Neuronal stem cell (in vitro differentiated cells): ENCODE data around the gene PCBP3.

Source experiments
- DNase-seq: peaks from one replicate; pipeline ENCODE4 v3.0.0-alpha.2; 2013; ENCODE audit warnings: low spot score
- H2AFZ ChIP-seq: one replicate; pipeline ENCODE4 v1.6.1; 2013; ENCODE audit warnings: mild to moderate bottlenecking, low read length, inconsistent platforms
- H2AK5ac ChIP-seq: 2 replicates; pipeline ENCODE4 v1.6.1; 2013; ENCODE audit warnings: low read depth, mild to moderate bottlenecking, inconsistent platforms, low read length, moderate library complexity, mixed read lengths
- H2BK120ac ChIP-seq: 2 replicates; pipeline ENCODE4 v1.6.1; 2013; ENCODE audit warnings: low read depth, mild to moderate bottlenecking, inconsistent platforms, low read length, moderate library complexity, mixed read lengths
- H2BK12ac ChIP-seq: one replicate; pipeline ENCODE4 v1.6.1; 2013; ENCODE audit warnings: low read length, inconsistent platforms
- H2BK15ac ChIP-seq: 2 replicates; pipeline ENCODE4 v1.6.1; 2013; ENCODE audit warnings: mild to moderate bottlenecking, low read length, inconsistent platforms, mixed read lengths
- H2BK5ac ChIP-seq: one replicate; pipeline ENCODE4 v1.6.1; 2013; ENCODE audit warnings: inconsistent platforms, mild to moderate bottlenecking, low read length, moderate library complexity
- H3K14ac ChIP-seq: one replicate; pipeline ENCODE4 v1.6.1; 2013; ENCODE audit warnings: low read length, inconsistent platforms
- H3K18ac ChIP-seq: 2 replicates; pipeline ENCODE4 v1.6.1; 2013; ENCODE audit warnings: low read length, inconsistent platforms
- H3K23ac ChIP-seq: 2 replicates; pipeline ENCODE4 v1.6.1; 2013; ENCODE audit warnings: low read depth, mild to moderate bottlenecking, mixed read lengths, low read length, inconsistent platforms; ENCODE audit not compliant: poor library complexity
- H3K27ac ChIP-seq: replicated peaks from 3 replicates; pipeline ENCODE4 v1.5.1; 2013; ENCODE audit warnings: low read length, inconsistent platforms
- H3K27me3 ChIP-seq, 3 experiments: 2 replicates each; pipeline ENCODE4 v1.6.1; 2013; ENCODE audit warnings: low read length in 3 of 3, mild to moderate bottlenecking in 2 of 3, inconsistent platforms in 1 of 3, low read depth in 1 of 3, mixed read lengths in 1 of 3, moderate library complexity in 1 of 3; ENCODE audit not compliant: control insufficient read depth in 3 of 3, insufficient read depth in 3 of 3
- H3K36me3 ChIP-seq, 2 donors: replicated peaks in 1 of 2; 2 replicates each; pipeline ENCODE4 v1.6.1; 2013; ENCODE audit warnings: low read length in 2 of 2; ENCODE audit not compliant: control insufficient read depth in 2 of 2, insufficient read depth in 2 of 2
- H3K4ac ChIP-seq: 2 replicates; pipeline ENCODE4 v1.6.1; 2013; ENCODE audit warnings: inconsistent platforms, mild to moderate bottlenecking, low read length, moderate library complexity
- H3K4me1 ChIP-seq, 2 donors: 1 replicate in 1 of 2; 2 replicates in 1 of 2; pipeline ENCODE4 v1.6.1; 2013; ENCODE audit warnings: low read length in 2 of 2, low read depth in 1 of 2; ENCODE audit not compliant: control insufficient read depth in 2 of 2, insufficient read depth in 1 of 2
- H3K4me2 ChIP-seq: one replicate; pipeline ENCODE4 v1.6.1; 2013; ENCODE audit warnings: mild to moderate bottlenecking, low read length, inconsistent platforms; ENCODE audit not compliant: insufficient read depth, poor library complexity, severe bottlenecking
- H3K4me3 ChIP-seq, 2 donors: 2 replicates each; pipeline ENCODE4 v1.5.1; 2013; ENCODE audit warnings: low read length in 2 of 2, mild to moderate bottlenecking in 2 of 2, inconsistent platforms in 1 of 2, moderate library complexity in 1 of 2
- H3K79me1 ChIP-seq: one replicate; pipeline ENCODE4 v1.6.1; 2013; ENCODE audit warnings: low read depth, mild to moderate bottlenecking, inconsistent platforms, low read length, moderate library complexity
- H3K9ac ChIP-seq: one replicate; pipeline ENCODE4 v1.6.1; 2013; ENCODE audit warnings: mild to moderate bottlenecking, low read depth, low read length, inconsistent platforms; ENCODE audit not compliant: poor library complexity
- H3K9me3 ChIP-seq, 2 donors: replicated peaks in 1 of 2; 2 replicates each; pipeline versions ENCODE3 to v1.6.1; 2013; ENCODE audit warnings: low read length in 2 of 2, mild to moderate bottlenecking in 2 of 2, inconsistent platforms in 1 of 2, low read depth in 1 of 2, mixed read lengths in 1 of 2, moderate library complexity in 1 of 2; ENCODE audit not compliant: control insufficient read depth in 2 of 2, insufficient read depth in 1 of 2
- H4K8ac ChIP-seq: one replicate; pipeline ENCODE4 v1.6.1; 2013; ENCODE audit warnings: low read depth, mild to moderate bottlenecking, inconsistent platforms, low read length, moderate library complexity
- H4K91ac ChIP-seq: one replicate; pipeline ENCODE4 v1.6.1; 2013; ENCODE audit warnings: low read length, low read depth, mild to moderate bottlenecking, inconsistent platforms; ENCODE audit not compliant: poor library complexity
- WGBS, 2 donors: extraction: QIAGEN DNeasy Blood & Tissue Kit; methylation state at CpG; one replicate each; pipeline ENCODE4 v1.1.7; 2013; ENCODE audit warnings: missing lambda C conversion rate in 2 of 2, mixed read lengths in 1 of 2; ENCODE audit not compliant: insufficient read length in 2 of 2, insufficient replicate concordance in 1 of 2; ENCODE audit errors: extremely low coverage in 2 of 2; 5-methylcytosine and 5-hydroxymethylcytosine counted together

The PCBP3 gene

GRCh38 chr21:45954261-45954660, 310.7 kb downstream of the PCBP3 start:
- Histone ChIP-seq H4K8ac (no peak overlapping the region), H3K4me3 (no peak overlapping the region), H3K4ac (no peak overlapping the region), H2BK12ac (no peak overlapping the region), H3K4me2 (no peak overlapping the region), H3K4me1 (no peaks in the 10 kb centered on the region), H3K23ac (no peak overlapping the region), H3K9me3 (no peaks in the 10 kb centered on the region), H3K14ac (no peak overlapping the region), H3K36me3 (no peaks in the 10 kb centered on the region), H3K9ac (no peak overlapping the region), H3K27ac (no peak overlapping the region), H2BK5ac (no peak overlapping the region), H2BK120ac (no peak overlapping the region), H4K91ac (no peak overlapping the region), H2AK5ac (no peak overlapping the region), H3K27me3 (peaks cover 0 to 14% (median 0%) of the 10 kb centered on the region in 3 experiments), H2AFZ (no peak overlapping the region), H3K79me1 (peaks cover 1% of the 10 kb centered on the region), H3K18ac (no peak overlapping the region), H2BK15ac (no peak overlapping the region)
- no CpG with 5 or more reads among the region's 12 CpGs for WGBS, 2 donors
- DNase-seq, result no peak

- Histone ChIP-seq H3K4me2 (no peak overlapping the region), H3K9me3 (peaks cover 0 to 4% of the 10 kb centered on the region in 2 donors)
- WGBS, 2 donors, result no CpG with 5 or more reads among the region's 6 CpGs
Observed at GRCh38 chr21:45954921-45955320, 311.4 kb downstream of the PCBP3 start.

DNA sequence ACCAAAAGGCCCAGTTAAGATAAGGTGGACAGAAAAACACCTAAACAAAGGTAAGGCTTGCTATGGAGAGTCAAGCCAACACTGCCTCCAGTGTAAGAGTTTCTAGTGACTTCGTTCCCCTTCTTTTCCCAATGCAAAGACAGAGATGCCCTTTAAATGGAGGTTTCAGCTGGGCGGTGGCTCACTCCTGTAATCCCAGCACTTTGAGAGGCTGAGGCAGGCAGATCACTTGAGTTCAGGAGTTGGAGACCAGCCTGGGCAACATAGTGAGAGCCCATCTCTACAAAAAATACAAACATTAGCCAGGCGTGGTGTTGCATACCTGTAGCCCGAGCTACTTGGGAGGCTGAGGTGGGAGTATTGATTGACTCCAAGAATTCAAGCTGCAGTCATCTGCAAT, 314.0 kb downstream of the PCBP3 start:
- Histone ChIP-seq H2BK12ac (no peak overlapping the region), H2AK5ac (no peak overlapping the region), H3K4ac (no peak overlapping the region), H4K91ac (no peak overlapping the region), H2AFZ (no peak overlapping the region), H3K4me1 (no peaks in the 10 kb centered on the region), H3K27me3 (peaks cover 0 to 4% (median 0%) of the 10 kb centered on the region in 3 experiments), H2BK5ac (no peak overlapping the region), H3K9me3 (peaks cover 4 to 8% of the 10 kb centered on the region in 2 donors), H3K14ac (no peak overlapping the region), H3K27ac (no peak overlapping the region), H3K79me1 (no peaks in the 10 kb centered on the region), H2BK15ac (no peak overlapping the region), H2BK120ac (no peak overlapping the region), H3K36me3 (no peaks in the 10 kb centered on the region), H3K4me3 (no peak overlapping the region), H3K23ac (no peak overlapping the region), H3K4me2 (no peak overlapping the region), H4K8ac (no peak overlapping the region), H3K18ac (no peak overlapping the region), H3K9ac (no peak overlapping the region)
- DNase-seq, result no peak
- no CpG with 5 or more reads among the region's 4 CpGs for WGBS, 2 donors

More at GRCh38 chr21:45954921-45955320, 311.4 kb downstream of the PCBP3 start:
- Histone ChIP-seq H2AK5ac (no peak overlapping the region), H3K4me3 (no peak overlapping the region), H2BK15ac (no peak overlapping the region), H2BK12ac (no peak overlapping the region), H3K36me3 (no peaks in the 10 kb centered on the region), H2AFZ (no peak overlapping the region), H3K4ac (no peak overlapping the region), H3K18ac (no peak overlapping the region), H2BK120ac (no peak overlapping the region), H2BK5ac (no peak overlapping the region), H3K4me1 (no peaks in the 10 kb centered on the region), H3K9ac (no peak overlapping the region), H3K14ac (no peak overlapping the region), H3K23ac (no peak overlapping the region), H3K27me3 (peaks cover 0 to 18% (median 0%) of the 10 kb centered on the region in 3 experiments), H3K79me1 (peaks cover 1% of the 10 kb centered on the region), H3K27ac (no peak overlapping the region), H4K91ac (no peak overlapping the region), H4K8ac (no peak overlapping the region)
- DNase-seq, result no peak

- DNase-seq, result no peak
- Histone ChIP-seq H2BK15ac (no peak overlapping the region), H3K36me3 (no peaks in the 10 kb centered on the region), H2BK12ac (no peak overlapping the region), H3K4me3 (no peak overlapping the region), H4K91ac (no peak overlapping the region), H3K79me1 (no peaks in the 10 kb centered on the region), H2BK5ac (no peak overlapping the region), H3K23ac (no peak overlapping the region), H2AFZ (no peak overlapping the region), H3K27me3 (peaks cover 0 to 4% (median 0%) of the 10 kb centered on the region in 3 experiments), H3K18ac (no peak overlapping the region), H2AK5ac (no peak overlapping the region), H4K8ac (no peak overlapping the region), H2BK120ac (no peak overlapping the region), H3K27ac (no peak overlapping the region), H3K9me3 (peaks cover 4 to 8% of the 10 kb centered on the region in 2 donors), H3K4ac (no peak overlapping the region), H3K14ac (no peak overlapping the region), H3K4me2 (no peak overlapping the region), H3K9ac (no peak overlapping the region), H3K4me1 (no peaks in the 10 kb centered on the region)
- WGBS, 2 donors, result no CpG with 5 or more reads among the region's 7 CpGs
Observed at GRCh38 chr21:45957981-45958600, 314.6 kb downstream of the PCBP3 start.
